Astrocyte of the cerebellum (primary cell): ENCODE data around the gene CYP27C1.
"Not testable (repeated sequence)": the region's sequence is repeated elsewhere in the genome, so short reads cannot be mapped to it uniquely, and the experiment has no call there.

Experiments
- DNase-seq: peaks from one replicate; pipeline ENCODE4 v3.0.0-alpha.2; 2011; ENCODE audit warnings: low read depth
- H3K4me3 ChIP-seq: 2 replicates; pipeline ENCODE4 v1.5.1; 2011; ENCODE audit warnings: mild to moderate bottlenecking, low read depth, low read length, moderate library complexity
- in situ Hi-C: cut with HindIII; loops from 2 replicates; pipeline ENCODE4 v1.10.0; 2017; ENCODE audit warnings: low sequenced_read_pairs
- TF ChIP-seq, protein P1 (sequence below): IDR thresholded peaks from 2 replicates; pipeline ENCODE4 v1.5.1; 2012; ENCODE audit warnings: low read length, low read depth, moderate library complexity, mild to moderate bottlenecking; ENCODE audit errors: missing control alignments

Gene CYP27C1

DNA sequence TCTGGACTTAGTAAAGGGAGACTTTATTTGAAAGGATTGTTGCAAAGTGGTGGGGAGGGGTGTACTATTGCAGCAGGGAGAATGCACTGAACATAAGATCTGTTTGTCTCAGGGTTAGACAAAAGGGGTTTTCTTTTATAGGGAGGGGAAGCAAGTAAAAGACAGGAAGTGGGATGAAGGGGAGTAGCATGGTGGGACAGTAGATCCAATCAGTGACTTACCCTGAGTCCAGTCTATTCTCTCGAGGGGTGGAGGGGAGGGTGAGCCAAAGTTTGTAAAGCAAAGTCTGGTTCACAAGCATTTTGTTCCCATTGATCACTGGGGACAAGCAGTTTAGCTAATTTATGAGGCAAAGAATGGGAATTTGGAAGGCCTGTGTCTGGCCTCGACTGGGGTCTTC is 35.0 kb upstream of the CYP27C1 start:
- in situ Hi-C loops, result no loop called here
- no peak for DNase-seq
- no peak overlapping the region for H3K4me3 ChIP-seq
- TF ChIP-seq, protein P1, sequence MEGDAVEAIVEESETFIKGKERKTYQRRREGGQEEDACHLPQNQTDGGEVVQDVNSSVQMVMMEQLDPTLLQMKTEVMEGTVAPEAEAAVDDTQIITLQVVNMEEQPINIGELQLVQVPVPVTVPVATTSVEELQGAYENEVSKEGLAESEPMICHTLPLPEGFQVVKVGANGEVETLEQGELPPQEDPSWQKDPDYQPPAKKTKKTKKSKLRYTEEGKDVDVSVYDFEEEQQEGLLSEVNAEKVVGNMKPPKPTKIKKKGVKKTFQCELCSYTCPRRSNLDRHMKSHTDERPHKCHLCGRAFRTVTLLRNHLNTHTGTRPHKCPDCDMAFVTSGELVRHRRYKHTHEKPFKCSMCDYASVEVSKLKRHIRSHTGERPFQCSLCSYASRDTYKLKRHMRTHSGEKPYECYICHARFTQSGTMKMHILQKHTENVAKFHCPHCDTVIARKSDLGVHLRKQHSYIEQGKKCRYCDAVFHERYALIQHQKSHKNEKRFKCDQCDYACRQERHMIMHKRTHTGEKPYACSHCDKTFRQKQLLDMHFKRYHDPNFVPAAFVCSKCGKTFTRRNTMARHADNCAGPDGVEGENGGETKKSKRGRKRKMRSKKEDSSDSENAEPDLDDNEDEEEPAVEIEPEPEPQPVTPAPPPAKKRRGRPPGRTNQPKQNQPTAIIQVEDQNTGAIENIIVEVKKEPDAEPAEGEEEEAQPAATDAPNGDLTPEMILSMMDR, result no peak

DNA sequence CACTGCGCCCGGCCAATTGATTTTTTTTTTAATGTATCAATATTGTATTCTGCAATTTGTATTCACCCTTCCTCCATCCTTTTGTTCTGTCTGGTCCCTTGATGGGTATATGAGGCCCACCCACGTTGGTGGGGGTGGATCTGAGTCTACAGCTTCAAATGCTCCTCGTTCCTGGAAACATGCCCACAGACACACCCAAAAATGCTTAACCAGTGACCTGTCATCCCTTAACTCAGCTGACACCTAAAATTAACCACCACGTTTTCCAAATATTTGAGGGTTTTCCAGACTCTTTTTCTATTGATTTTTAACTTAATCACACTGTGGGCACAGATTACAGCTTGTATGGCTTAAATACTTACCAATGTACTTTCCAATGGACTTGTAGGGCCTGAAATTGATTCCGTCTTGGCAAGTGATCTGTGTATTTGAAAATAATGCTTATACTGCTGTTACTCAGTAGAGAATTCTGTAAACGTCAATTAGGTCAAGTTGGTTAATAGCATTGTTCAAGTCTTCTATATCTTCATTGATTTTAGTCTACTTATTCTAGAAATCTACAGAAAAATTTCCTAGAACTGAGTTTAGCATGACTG is 34.4 kb upstream of the CYP27C1 start:
- TF ChIP-seq, protein P1, result no peak
- in situ Hi-C loops, result no loop called here
- H3K4me3 ChIP-seq, result no peak overlapping the region
- DNase-seq, result peak; percentile 2

DNA sequence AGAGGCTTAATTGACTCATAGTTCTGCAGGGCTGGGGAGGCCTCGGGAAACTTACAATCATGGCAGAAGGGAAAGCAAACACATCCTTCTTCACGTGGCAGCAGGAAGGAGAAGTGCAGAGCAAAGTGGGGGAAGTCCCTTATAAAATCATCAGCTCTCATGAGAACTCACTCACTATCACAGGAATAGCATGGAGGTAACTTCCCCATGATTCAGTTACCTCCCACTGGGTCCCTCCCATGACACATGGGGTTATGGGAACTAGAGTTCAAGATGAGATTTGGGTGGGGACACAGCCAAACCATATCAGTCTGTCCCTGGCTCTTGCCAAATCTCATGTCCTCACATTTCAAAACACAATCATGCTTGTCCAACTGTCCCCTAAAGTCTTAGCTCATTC is 21.1 kb upstream of the CYP27C1 start:
- DNase-seq, H3K4me3 ChIP-seq, in situ Hi-C loops: not testable (repeated sequence)

DNA sequence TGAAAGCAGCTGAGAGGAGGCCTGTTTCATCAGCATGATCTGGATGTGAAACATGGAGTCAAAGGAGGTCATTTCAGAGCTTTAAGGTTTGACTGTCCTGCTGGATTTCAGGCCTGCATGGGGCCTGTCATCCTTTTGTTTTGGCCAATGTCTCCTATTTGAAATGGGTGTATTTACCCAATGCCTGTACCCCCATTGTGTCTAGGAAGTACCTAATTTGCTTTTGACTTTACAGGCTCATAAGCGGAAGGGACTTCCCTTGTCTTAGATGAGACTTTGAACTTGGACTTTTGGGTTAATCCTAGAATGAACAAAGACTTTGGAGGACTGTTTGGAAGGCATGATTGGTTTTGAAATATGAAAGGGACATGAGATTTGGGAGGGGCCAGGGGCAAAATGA is 19.3 kb upstream of the CYP27C1 start:
- TF ChIP-seq, protein P1, result no peak
- in situ Hi-C loops, result no loop called here
- DNase-seq, result no peak
- H3K4me3 ChIP-seq, result no peak overlapping the region

DNA sequence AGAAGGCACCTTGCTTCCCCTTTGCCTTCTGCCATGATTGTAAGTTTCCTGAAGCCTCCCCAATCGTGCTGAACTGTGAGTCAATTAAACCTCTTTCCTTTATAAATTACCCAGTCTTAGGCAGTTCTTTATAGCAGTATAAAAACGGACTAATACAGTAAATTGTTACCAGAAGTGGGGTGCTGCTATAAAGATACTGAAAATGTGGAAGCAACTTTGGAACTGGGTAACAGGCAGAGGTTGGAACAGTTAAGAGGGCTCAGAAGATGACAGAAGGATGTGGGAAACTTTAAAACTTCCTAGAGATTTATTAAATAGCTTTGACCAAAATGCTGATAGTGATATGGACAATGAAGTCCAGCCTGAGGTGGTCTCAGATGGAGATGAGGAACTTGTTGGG is 17.7 kb upstream of the CYP27C1 start:
- H3K4me3 ChIP-seq, DNase-seq, in situ Hi-C loops: not testable (repeated sequence)

DNA sequence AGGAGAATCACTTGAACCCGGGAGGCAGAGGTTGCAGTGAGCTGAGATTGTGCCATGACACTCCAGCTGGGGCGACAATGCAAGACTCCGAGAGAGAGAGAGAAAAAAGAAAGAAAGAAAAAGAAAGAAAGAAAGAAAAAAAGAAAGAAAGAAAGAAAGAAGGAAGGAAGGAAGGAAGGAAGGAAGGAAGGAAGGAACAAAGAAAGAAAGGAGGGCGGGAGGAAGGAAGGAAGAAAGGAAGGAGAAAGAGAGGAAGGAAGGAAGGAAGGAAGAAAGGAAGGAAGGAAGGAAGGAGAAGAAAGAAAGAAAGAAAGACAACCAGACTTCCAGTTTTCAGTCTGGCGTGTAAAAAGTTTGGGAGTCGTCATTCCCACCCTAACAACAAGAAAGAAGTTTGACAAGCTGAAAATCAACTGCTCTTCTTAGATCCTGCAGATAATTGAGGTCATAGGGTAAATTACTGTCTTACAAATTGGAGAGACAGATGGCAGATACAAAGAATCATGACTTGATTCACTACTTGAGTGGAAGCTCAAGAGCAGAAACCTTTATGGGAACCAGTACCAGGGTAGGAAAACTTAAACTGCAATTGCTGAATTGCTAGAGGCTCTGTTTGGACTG is 15.1 kb upstream of the CYP27C1 start:
- in situ Hi-C loops, result no loop called here
- TF ChIP-seq, protein P1, result no peak
- H3K4me3 ChIP-seq, result no peak overlapping the region
- no peak for DNase-seq

DNA sequence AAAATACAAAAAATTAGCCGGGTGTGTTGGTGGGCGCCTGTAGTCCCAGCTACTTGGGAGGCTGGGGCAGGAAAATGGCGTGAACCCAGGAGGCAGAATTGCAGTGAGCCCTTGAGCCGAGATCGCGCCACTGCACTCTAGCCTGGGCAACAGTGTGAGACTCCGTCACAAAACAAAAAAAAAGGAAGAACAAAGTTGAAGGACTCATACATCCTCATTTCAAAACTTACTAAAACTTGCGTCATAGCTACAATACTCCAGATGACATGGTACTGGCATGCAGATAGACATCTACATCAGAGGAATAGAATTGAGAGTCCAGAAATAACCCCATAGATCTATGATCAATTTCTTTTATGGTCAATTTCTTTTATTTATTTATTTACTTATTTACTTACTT is 13.6 kb upstream of the CYP27C1 start:
- TF ChIP-seq, protein P1, result no peak
- in situ Hi-C loops, result no loop called here

More for the DNA sequence above, 13.6 kb upstream of the CYP27C1 start:
- no peak for DNase-seq
- H3K4me3 ChIP-seq, result no peak overlapping the region
